GM19468 (cell line): ENCODE measurements around the gene DNAAF5.
"Not testable (repeated sequence)": the region's sequence is repeated elsewhere in the genome, so short reads cannot be mapped to it uniquely, and the experiment has no call there.

ENCODE experiments used
- ATAC-seq: cut with Tn5 transposase; IDR thresholded peaks from one replicate; pipeline ENCODE4 v1.9.1; 2021; ENCODE audit warnings: mild to moderate bottlenecking, moderate library complexity, moderate number of reproducible peaks; ENCODE audit not compliant: unreplicated experiment; ENCODE audit errors: extremely low read depth

DNAAF5 gene

GRCh38 chr7:778271-778967 is 51.9 kb downstream of the DNAAF5 start:
- ATAC-seq = no peak

- ATAC-seq = no peak
These were observed 52.5 kb downstream of the DNAAF5 start for GRCh38 chr7:778968-779451.

GRCh38 chr7:779480-779879 is 53.0 kb downstream of the DNAAF5 start:
- no peak for ATAC-seq

- ATAC-seq = no peak
These were observed 53.6 kb downstream of the DNAAF5 start for GRCh38 chr7:780081-780480.

GRCh38 chr7:780516-780915 is 54.0 kb downstream of the DNAAF5 start:
- ATAC-seq = no peak

GRCh38 chr7:781186-781849 is 54.8 kb downstream of the DNAAF5 start:
- ATAC-seq = no peak

GRCh38 chr7:781936-782529 is 55.5 kb downstream of the DNAAF5 start:
- ATAC-seq = no peak

- ATAC-seq = no peak
These were observed 56.4 kb downstream of the DNAAF5 start for GRCh38 chr7:782718-783449.

GRCh38 chr7:783556-784490 is 57.3 kb downstream of the DNAAF5 start:
- ATAC-seq = no peak

GRCh38 chr7:784971-785370 is 58.5 kb downstream of the DNAAF5 start:
- no peak for ATAC-seq

GRCh38 chr7:785416-785815 is 58.9 kb downstream of the DNAAF5 start:
- ATAC-seq = no peak

GRCh38 chr7:786472-787255 is 60.2 kb downstream of the DNAAF5 start:
- no peak for ATAC-seq

GRCh38 chr7:787332-788240 is 61.1 kb downstream of the DNAAF5 start:
- no peak for ATAC-seq

GRCh38 chr7:791519-791918 is 65.0 kb downstream of the DNAAF5 start:
- ATAC-seq = no peak

- ATAC-seq = no peak
These were observed 67.7 kb downstream of the DNAAF5 start for GRCh38 chr7:794207-794606.

GRCh38 chr7:794671-795329 is 68.3 kb downstream of the DNAAF5 start:
- ATAC-seq = no peak

GRCh38 chr7:796434-797169 is 70.1 kb downstream of the DNAAF5 start:
- ATAC-seq = not testable (repeated sequence)
